Measurements from ENCODE around the gene ZNF518B. TPM values are rescaled to one million over a fixed set of nuclear protein-coding genes. Genes with fewer than 3 reads are reported as not detected.

ZNF518B gene, protein sequence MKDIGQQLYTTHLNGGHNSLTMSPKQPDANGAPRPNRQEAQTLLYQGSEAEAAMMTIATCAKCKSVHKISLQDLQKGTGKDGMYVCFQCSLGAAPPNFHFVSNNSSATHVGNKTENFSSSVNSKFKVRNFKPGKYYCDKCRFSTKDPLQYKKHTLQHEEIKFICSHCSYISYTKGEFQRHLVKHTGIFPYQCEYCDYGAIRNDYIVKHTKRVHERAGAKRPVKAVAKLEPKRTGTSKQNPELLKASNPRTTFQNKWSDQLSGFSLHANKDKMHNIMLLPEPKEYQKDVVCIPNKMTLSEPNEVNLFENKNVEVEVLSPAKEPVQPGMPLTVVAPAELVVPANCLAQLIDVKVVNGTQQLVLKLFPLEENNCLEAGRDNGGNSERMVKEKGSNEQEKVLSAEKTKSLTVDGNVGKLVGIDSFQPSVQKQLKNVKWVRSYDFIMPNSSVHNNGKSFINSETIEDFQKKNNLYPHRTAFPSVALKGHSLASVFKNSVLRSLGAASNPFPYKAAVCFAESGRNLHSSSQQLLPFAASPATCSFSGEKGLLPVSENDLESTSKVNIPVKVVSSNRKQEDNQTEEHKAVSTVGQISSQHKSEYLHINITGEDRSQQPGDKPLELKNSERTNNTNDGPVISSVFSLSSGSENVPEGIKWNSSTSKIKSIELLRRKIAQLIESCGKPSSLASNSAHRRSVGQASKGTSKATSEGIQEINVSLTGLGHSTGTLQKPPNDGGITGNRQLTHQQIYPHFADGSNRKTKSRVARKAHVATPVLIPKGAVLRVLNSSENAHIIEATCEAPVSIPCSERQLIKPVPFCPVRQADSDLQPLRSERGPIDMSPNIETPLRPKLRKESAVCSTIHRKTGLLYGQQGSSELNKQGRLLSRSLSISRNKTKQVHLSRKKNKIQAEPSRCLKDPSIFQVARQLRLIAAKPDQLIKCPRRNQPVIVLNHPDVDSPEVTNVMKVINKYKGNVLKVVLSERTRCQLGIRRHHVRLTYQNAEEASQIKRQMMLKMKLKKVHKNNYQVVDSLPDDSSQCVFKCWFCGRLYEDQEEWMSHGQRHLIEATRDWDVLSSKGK
- total RNA-seq, result 10 to 100 TPM in 2 of 3 donors, 1 to 10 TPM in 1; 9.9 to 34.4 (median 19.5) TPM
- long read RNA-seq, donor 1, full-length matches to known transcripts, result 15 of 25 reads
- long read RNA-seq, donor 1, partial matches to known transcripts, result 0 of 25 reads
- long read RNA-seq, donor 1, other reads (novel, unspliced or antisense), result 10 of 25 reads
- long read RNA-seq, donor 2, full-length matches to known transcripts, result 1 of 3 reads
- long read RNA-seq, donor 2, partial matches to known transcripts, result 0 of 3 reads
- long read RNA-seq, donor 2, other reads (novel, unspliced or antisense), result 2 of 3 reads

DNA sequence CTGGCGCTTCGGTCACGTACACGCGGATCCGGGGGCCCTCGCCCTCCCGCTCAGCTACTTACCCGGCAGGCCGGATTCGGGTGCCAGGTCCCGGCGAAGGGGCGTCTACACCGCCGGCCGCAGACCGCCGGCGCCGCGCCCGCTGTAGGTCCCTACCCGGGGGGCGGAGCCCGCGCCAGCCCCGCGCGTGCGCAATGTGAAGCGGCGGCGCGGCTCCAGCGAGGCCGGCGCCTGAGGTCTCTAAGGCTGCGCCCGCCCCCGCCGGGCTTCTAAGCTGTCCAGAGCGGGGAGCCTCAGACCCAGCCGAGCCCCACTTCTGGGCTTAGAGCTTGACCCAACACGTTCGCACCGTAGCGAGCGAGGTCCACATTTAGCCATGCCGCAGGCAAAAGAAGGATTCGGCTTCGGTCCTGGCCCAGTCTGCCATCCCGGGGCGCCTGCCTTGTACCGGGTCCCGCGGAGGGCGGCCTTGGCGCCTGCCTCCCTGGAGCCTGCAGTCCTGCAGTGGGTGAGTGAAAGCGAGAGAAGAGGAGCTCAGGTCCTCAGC lies at the start of gene ZNF518B:
TSS of gene ZNF518B (minus strand) at position 172 of the 547 bp plus-strand sequence. CDS start 11,098 bp downstream, outside the sequence.
- intact Hi-C loops (cut with DNase I, micrococcal nuclease), result no loop called here
- H3K9me3 ChIP-seq, result no peaks in the 10 kb centered on the region
- no peaks in the 10 kb centered on the region for H3K36me3 ChIP-seq (ENCODE audit: low read depth)
- peak; percentile 72 to 84 (median 81) for DNase-seq
- peak within 1 kb of the TSS; percentile 35 for H3K4me3 ChIP-seq
- peak; percentile 83 for ATAC-seq
- TF ChIP-seq, protein P1, sequence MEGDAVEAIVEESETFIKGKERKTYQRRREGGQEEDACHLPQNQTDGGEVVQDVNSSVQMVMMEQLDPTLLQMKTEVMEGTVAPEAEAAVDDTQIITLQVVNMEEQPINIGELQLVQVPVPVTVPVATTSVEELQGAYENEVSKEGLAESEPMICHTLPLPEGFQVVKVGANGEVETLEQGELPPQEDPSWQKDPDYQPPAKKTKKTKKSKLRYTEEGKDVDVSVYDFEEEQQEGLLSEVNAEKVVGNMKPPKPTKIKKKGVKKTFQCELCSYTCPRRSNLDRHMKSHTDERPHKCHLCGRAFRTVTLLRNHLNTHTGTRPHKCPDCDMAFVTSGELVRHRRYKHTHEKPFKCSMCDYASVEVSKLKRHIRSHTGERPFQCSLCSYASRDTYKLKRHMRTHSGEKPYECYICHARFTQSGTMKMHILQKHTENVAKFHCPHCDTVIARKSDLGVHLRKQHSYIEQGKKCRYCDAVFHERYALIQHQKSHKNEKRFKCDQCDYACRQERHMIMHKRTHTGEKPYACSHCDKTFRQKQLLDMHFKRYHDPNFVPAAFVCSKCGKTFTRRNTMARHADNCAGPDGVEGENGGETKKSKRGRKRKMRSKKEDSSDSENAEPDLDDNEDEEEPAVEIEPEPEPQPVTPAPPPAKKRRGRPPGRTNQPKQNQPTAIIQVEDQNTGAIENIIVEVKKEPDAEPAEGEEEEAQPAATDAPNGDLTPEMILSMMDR (IDR thresholded peaks at IDR 0.05), result no peak
- no peaks in the 10 kb centered on the region for H3K4me1 ChIP-seq (ENCODE audit: low read depth)

DNA sequence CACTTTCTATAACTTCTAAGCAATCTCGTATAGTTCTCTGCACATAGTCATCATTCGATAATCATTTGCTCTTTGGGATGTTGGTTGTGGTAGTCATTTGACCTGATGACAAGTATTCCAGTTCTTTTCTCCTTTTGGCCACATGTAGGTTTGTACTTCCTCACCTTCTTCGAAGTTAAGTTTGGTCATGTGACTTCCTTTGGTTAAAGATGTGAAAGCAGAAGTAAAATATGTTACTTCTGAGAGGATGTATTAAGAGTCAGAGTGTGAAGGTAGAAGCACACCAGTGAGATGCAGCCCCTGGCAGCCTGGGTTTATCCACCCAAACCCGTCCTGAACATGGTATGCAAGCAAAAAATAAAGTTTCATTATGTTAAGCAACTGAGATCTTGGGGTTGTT lies 48.9 kb upstream of the ZNF518B start:
- no peaks in the 10 kb centered on the region for H3K4me1 ChIP-seq (ENCODE audit: low read depth)
- intact Hi-C loops (cut with DNase I, micrococcal nuclease), result no loop called here
- no peaks in the 10 kb centered on the region for H3K36me3 ChIP-seq (ENCODE audit: low read depth)
- ATAC-seq (no peak), DNase-seq (no peak)
- no peak overlapping the region for H3K4me3 ChIP-seq
- no peaks in the 10 kb centered on the region for H3K9me3 ChIP-seq
- TF ChIP-seq, protein P1 (IDR thresholded peaks at IDR 0.05), result no peak

DNA sequence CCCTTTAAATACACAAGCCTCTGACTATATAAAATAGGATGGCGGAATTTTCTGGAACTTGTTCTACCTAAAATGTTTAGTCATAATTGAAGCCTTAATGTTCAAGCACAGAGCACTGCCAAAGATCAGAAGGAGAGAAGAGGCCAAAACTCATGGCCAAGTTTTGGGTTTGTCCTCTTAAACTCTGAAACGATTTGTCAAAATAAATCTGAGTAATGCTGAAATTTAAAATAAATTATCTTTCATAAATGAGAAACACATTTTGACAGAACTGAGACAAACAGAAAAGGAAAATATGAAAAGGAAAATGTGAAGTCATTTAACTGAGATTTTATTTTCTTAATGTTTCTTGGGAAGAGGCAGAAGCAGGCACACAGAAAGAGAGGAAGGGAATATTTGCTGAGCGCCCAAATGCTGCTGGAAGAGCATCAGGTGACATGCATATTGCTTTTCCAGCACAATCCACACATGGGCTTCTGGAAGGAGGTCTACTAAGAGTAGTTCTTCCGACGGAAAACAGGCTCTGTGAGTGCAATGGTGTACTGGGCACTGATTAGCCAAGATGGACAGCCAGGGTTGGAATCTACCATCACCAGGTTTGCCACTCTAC lies 47.4 kb upstream of the ZNF518B start:
- Histone ChIP-seq H3K36me3 (ENCODE audit: low read depth) (no peaks in the 10 kb centered on the region), H3K9me3 (no peaks in the 10 kb centered on the region), H3K4me1 (ENCODE audit: low read depth) (no peaks in the 10 kb centered on the region), H3K4me3 (no peak overlapping the region)
- ATAC-seq, result no peak
- DNase-seq, result no peak
- intact Hi-C loops (cut with DNase I, micrococcal nuclease), result no loop called here
- TF ChIP-seq, protein P1 (IDR thresholded peaks at IDR 0.05), result no peak

GRCh38 chr4:10502717-10503116 lies 45.5 kb upstream of the ZNF518B start:
- no peak for DNase-seq
- TF ChIP-seq, protein P1 (IDR thresholded peaks at IDR 0.05), result no peak
- intact Hi-C loops (cut with DNase I, micrococcal nuclease), result no loop called here
- Histone ChIP-seq H3K36me3 (ENCODE audit: low read depth) (no peaks in the 10 kb centered on the region), H3K4me3 (no peak overlapping the region), H3K4me1 (ENCODE audit: low read depth) (no peaks in the 10 kb centered on the region), H3K9me3 (no peaks in the 10 kb centered on the region)
- no peak for ATAC-seq
